Skin of body (tissue), 2 donors: ENCODE measurements around the gene DMRTC1B. TPM values are rescaled to one million over a fixed set of nuclear protein-coding genes. Genes with fewer than 3 reads are reported as not detected.

Source experiments
- small RNA-seq: library from RNA; depleted of rRNA; stranded (forward); fragments of <200 nt; gene quantifications from one replicate; pipeline ENCODE3, GENCODE V24; 2014; ENCODE audit warnings: low replicate concordance
- total RNA-seq: library from RNA; depleted of rRNA; stranded (reverse); fragments of >200 nt; gene quantifications from one replicate; pipeline ENCODE4 v1.2.3, GENCODE V29; 2014

The DMRTC1B gene
- total RNA-seq, 1 donor from 2014 or later: not detected

Small RNA genes within 50 kb of the gene (small RNA-seq; reads per million reads assigned to genes)
- gene RNU1-112P: not detected

Other genes with a start within 250 kb of the DMRTC1B start
- 33.9 TPM for gene HDAC8, start 204.0 kb upstream of the DMRTC1B start, total RNA-seq
- 3.9 TPM for gene PHKA1, start 62.6 kb upstream of the DMRTC1B start, total RNA-seq
- not detected for gene FAM236B, start 5.8 kb downstream of the DMRTC1B start, total RNA-seq
- not detected for gene FAM236D, start 31.3 kb downstream of the DMRTC1B start, total RNA-seq
- not detected for gene FAM236C, start 135.7 kb downstream of the DMRTC1B start, total RNA-seq
- gene FAM236A, start 161.3 kb downstream of the DMRTC1B start, total RNA-seq: not detected
- gene DMRTC1, start 166.9 kb downstream of the DMRTC1B start, total RNA-seq: not detected
- not detected for gene PABPC1L2B, start 226.0 kb downstream of the DMRTC1B start, total RNA-seq